Activated CD4-positive, alpha-beta memory T cell treated with anti-CD3 and anti-CD28 coated beads for 36 hours (primary cell): ENCODE results near the gene UBE4B. TPM values are rescaled to one million over a fixed set of nuclear protein-coding genes. Genes with fewer than 3 reads are reported as not detected.
"Not testable (repeated sequence)": the region's sequence is repeated elsewhere in the genome, so short reads cannot be mapped to it uniquely, and the experiment has no call there.

Experiments
- CTCF ChIA-PET: fragments of 350-600 bp; sonication (Branson Sonifier 250); formaldehyde crosslinking; loops from one replicate; lab custom pipeline; 2021; ENCODE audit warnings: antibody characterized with exemption, inconsistent platforms; lab: Charles Lee
- POLR2A ChIA-PET: fragments of 350-600 bp; sonication (Branson Sonifier 250); formaldehyde crosslinking; loops from one replicate; lab custom pipeline; 2021; ENCODE audit warnings: antibody characterized with exemption; lab: Charles Lee
- DNase-seq: peaks from one replicate; pipeline ENCODE4 v3.0.0-alpha.2; 2020
- H3K27ac Mint-ChIP-seq: one replicate; pipeline ENCODE4 v1.8.0; 2021; ENCODE audit warnings: mixed read lengths
- H3K27me3 Mint-ChIP-seq: one replicate; pipeline ENCODE4 v1.8.0; 2021; ENCODE audit warnings: mixed read lengths
- H3K36me3 Mint-ChIP-seq: one replicate; pipeline ENCODE4 v1.8.0; 2021; ENCODE audit warnings: mixed read lengths
- H3K4me1 Mint-ChIP-seq: one replicate; pipeline ENCODE4 v1.8.0; 2021; ENCODE audit warnings: low read depth, mixed read lengths
- H3K4me3 Mint-ChIP-seq: one replicate; pipeline ENCODE4 v1.8.0; 2021; ENCODE audit warnings: mild to moderate bottlenecking, mixed read lengths
- H3K9me3 Mint-ChIP-seq: one replicate; pipeline ENCODE4 v1.8.0; 2021; ENCODE audit warnings: mixed read lengths
- intact Hi-C: fragments of 100-400 bp; cut with micrococcal nuclease; formaldehyde crosslinking; loops from one replicate; pipeline ENCODE4 v1.15.1; 2023
- total RNA-seq, 2 experiments: library from RNA; stranded (reverse); gene quantifications; one replicate each; pipeline ENCODE4 v1.2.3, GENCODE V29; 2021

UBE4B gene
- total RNA-seq, 2 experiments from 2014 or later: 24.3 to 25.3 TPM

- H3K27ac Mint-ChIP-seq: no peak overlapping the region
- no peaks in the 10 kb centered on the region for H3K36me3 Mint-ChIP-seq
- H3K27me3 Mint-ChIP-seq: peaks cover 2% of the 10 kb centered on the region
- H3K9me3 Mint-ChIP-seq: no peaks in the 10 kb centered on the region
- CTCF ChIA-PET: no interaction called here
- POLR2A ChIA-PET: no interaction called here
- no peaks in the 10 kb centered on the region for H3K4me1 Mint-ChIP-seq
- H3K4me3 Mint-ChIP-seq: no peak overlapping the region
- intact Hi-C loops: no loop called here
- no peak for DNase-seq
Observed at GRCh38 chr1:10014016-10014415, 18.7 kb upstream of the UBE4B start.

- Mint-ChIP-seq H3K4me1 (no peaks in the 10 kb centered on the region), H3K36me3 (no peaks in the 10 kb centered on the region), H3K9me3 (no peaks in the 10 kb centered on the region), H3K27me3 (peaks cover 2% of the 10 kb centered on the region), H3K4me3 (no peak overlapping the region), H3K27ac (no peak overlapping the region)
- DNase-seq: no peak
- POLR2A ChIA-PET: no interaction called here
- intact Hi-C loops: no loop called here
- CTCF ChIA-PET: interaction anchor here (0.6 kb wide), 1 partner anchor 240 kb away, joined by 5 read pairs; no protein-coding TSS in a partner anchor
Observed at GRCh38 chr1:10019561-10019960, 13.2 kb upstream of the UBE4B start.

- H3K4me3 Mint-ChIP-seq: no peak overlapping the region
- no peaks in the 10 kb centered on the region for H3K9me3 Mint-ChIP-seq
- H3K4me1 Mint-ChIP-seq: no peaks in the 10 kb centered on the region
- H3K27ac Mint-ChIP-seq: no peak overlapping the region
- intact Hi-C loops: no loop called here
- no peak for DNase-seq
- peaks cover 2% of the 10 kb centered on the region for H3K27me3 Mint-ChIP-seq
- POLR2A ChIA-PET: no interaction called here
- CTCF ChIA-PET: no interaction called here
- no peaks in the 10 kb centered on the region for H3K36me3 Mint-ChIP-seq
Observed at GRCh38 chr1:10020086-10020485, 12.7 kb upstream of the UBE4B start.

- H3K4me1 Mint-ChIP-seq, DNase-seq, intact Hi-C loops, H3K27ac Mint-ChIP-seq, POLR2A ChIA-PET, H3K9me3 Mint-ChIP-seq, CTCF ChIA-PET, H3K27me3 Mint-ChIP-seq, H3K4me3 Mint-ChIP-seq, H3K36me3 Mint-ChIP-seq: not testable (repeated sequence)
Observed at GRCh38 chr1:10020678-10021077, 12.1 kb upstream of the UBE4B start.

GRCh38 chr1:10021992-10022391 lies 10.8 kb upstream of the UBE4B start:
- H3K27ac Mint-ChIP-seq, H3K27me3 Mint-ChIP-seq, H3K36me3 Mint-ChIP-seq, intact Hi-C loops, DNase-seq, POLR2A ChIA-PET, CTCF ChIA-PET, H3K4me3 Mint-ChIP-seq, H3K4me1 Mint-ChIP-seq, H3K9me3 Mint-ChIP-seq: not testable (repeated sequence)

GRCh38 chr1:10022656-10023055 lies 10.1 kb upstream of the UBE4B start:
- H3K4me3 Mint-ChIP-seq: no peak overlapping the region
- H3K27ac Mint-ChIP-seq: no peak overlapping the region
- intact Hi-C loops: no loop called here
- H3K9me3 Mint-ChIP-seq: no peaks in the 10 kb centered on the region
- CTCF ChIA-PET: no interaction called here
- H3K27me3 Mint-ChIP-seq: no peaks in the 10 kb centered on the region
- DNase-seq: no peak
- H3K4me1 Mint-ChIP-seq: no peaks in the 10 kb centered on the region
- POLR2A ChIA-PET: no interaction called here
- no peaks in the 10 kb centered on the region for H3K36me3 Mint-ChIP-seq

- no peak overlapping the region for H3K4me3 Mint-ChIP-seq
- H3K27ac Mint-ChIP-seq: no peak overlapping the region
- intact Hi-C loops: no loop called here
- CTCF ChIA-PET: interaction anchor here (1.1 kb wide), 1 partner anchor 9 kb away, joined by 3 read pairs; no protein-coding TSS in a partner anchor
- H3K27me3 Mint-ChIP-seq: no peaks in the 10 kb centered on the region
- H3K36me3 Mint-ChIP-seq: no peaks in the 10 kb centered on the region
- H3K4me1 Mint-ChIP-seq: no peaks in the 10 kb centered on the region
- no peaks in the 10 kb centered on the region for H3K9me3 Mint-ChIP-seq
- POLR2A ChIA-PET: no interaction called here
- DNase-seq: no peak
Observed at GRCh38 chr1:10025354-10025753, 7.4 kb upstream of the UBE4B start.

GRCh38 chr1:10027027-10027426 lies 5.7 kb upstream of the UBE4B start:
- ChIA-PET POLR2A (no interaction called here), CTCF (no interaction called here)
- Mint-ChIP-seq H3K27ac (no peak overlapping the region), H3K9me3 (no peaks in the 10 kb centered on the region), H3K4me1 (peaks cover under 1% of the 10 kb centered on the region), H3K27me3 (no peaks in the 10 kb centered on the region), H3K36me3 (no peaks in the 10 kb centered on the region), H3K4me3 (no peak overlapping the region)
- intact Hi-C loops: no loop called here
- no peak for DNase-seq

- H3K4me3 Mint-ChIP-seq, CTCF ChIA-PET, intact Hi-C loops, H3K27me3 Mint-ChIP-seq, H3K27ac Mint-ChIP-seq, DNase-seq, H3K9me3 Mint-ChIP-seq, POLR2A ChIA-PET, H3K36me3 Mint-ChIP-seq: not testable (repeated sequence)
- peaks cover 11% of the 10 kb centered on the region for H3K4me1 Mint-ChIP-seq
Observed at GRCh38 chr1:10028956-10029500, 3.7 kb upstream of the UBE4B start.

GRCh38 chr1:10031461-10031860 lies 1.3 kb upstream of the UBE4B start:
- ChIA-PET POLR2A (no interaction called here), CTCF (no interaction called here)
- H3K36me3 Mint-ChIP-seq: peaks cover 2% of the 10 kb centered on the region
- no peak for DNase-seq
- no peaks in the 10 kb centered on the region for H3K27me3 Mint-ChIP-seq
- no peaks in the 10 kb centered on the region for H3K9me3 Mint-ChIP-seq
- intact Hi-C loops: no loop called here
- peaks cover 23% of the 10 kb centered on the region for H3K4me1 Mint-ChIP-seq
- H3K27ac Mint-ChIP-seq: no peak overlapping the region
- H3K4me3 Mint-ChIP-seq: no peak overlapping the region

- intact Hi-C loops: loop anchor here (1.0 to 2.0 kb wide), 6 partner anchors 90 to 397 kb away; partner anchors contain the start of genes CENPS, LZIC, NMNAT1 and PGD
- H3K4me3 Mint-ChIP-seq: peak overlapping the region; percentile 95
- DNase-seq: no peak
- ChIA-PET CTCF (interaction anchor here (0.8 to 2.0 kb wide), 4 partner anchors 69 to 119 kb away, joined by 3 to 6 read pairs (median 4); partner anchors contain the start of genes LZIC and NMNAT1), POLR2A (interaction anchor here (1.6 kb wide), 1 partner anchor 91 kb away, joined by 6 read pairs; the partner anchor contains the start of genes LZIC and NMNAT1)
- H3K9me3 Mint-ChIP-seq: no peaks in the 10 kb centered on the region
- H3K36me3 Mint-ChIP-seq: peaks cover 2% of the 10 kb centered on the region
- H3K27ac Mint-ChIP-seq: peak overlapping the region; percentile 89
- H3K4me1 Mint-ChIP-seq: peaks cover 23% of the 10 kb centered on the region
- H3K27me3 Mint-ChIP-seq: no peaks in the 10 kb centered on the region
Observed at GRCh38 chr1:10033359-10033845, 644 bp downstream of the UBE4B start.

GRCh38 chr1:10042746-10043145 lies 10.0 kb downstream of the UBE4B start:
- POLR2A ChIA-PET: no interaction called here
- H3K27me3 Mint-ChIP-seq: no peaks in the 10 kb centered on the region
- no peak for DNase-seq
- peaks cover 5% of the 10 kb centered on the region for H3K36me3 Mint-ChIP-seq
- intact Hi-C loops: no loop called here
- H3K9me3 Mint-ChIP-seq: no peaks in the 10 kb centered on the region
- H3K27ac Mint-ChIP-seq: no peak overlapping the region
- CTCF ChIA-PET: no interaction called here
- no peak overlapping the region for H3K4me3 Mint-ChIP-seq
- H3K4me1 Mint-ChIP-seq: peaks cover 29% of the 10 kb centered on the region
